Ishikawa (cell line): Measurements from ENCODE around the gene POLR1E.

Experiments used
- EGR1 ChIP-seq: IDR thresholded peaks from 2 replicates; pipeline ENCODE4 v1.6.1; 2012
- EP300 ChIP-seq: IDR thresholded peaks from 2 replicates; pipeline ENCODE4 v1.6.1; 2012; ENCODE audit warnings: borderline replicate concordance
- MAX ChIP-seq: IDR thresholded peaks from 2 replicates; pipeline ENCODE4 v1.6.1; 2012
- TEAD4 ChIP-seq: IDR thresholded peaks from 2 replicates; pipeline ENCODE4 v1.6.1; 2012
- USF1 ChIP-seq: IDR thresholded peaks from 2 replicates; pipeline ENCODE4 v1.6.1; 2012
- YY1 ChIP-seq: IDR thresholded peaks from 2 replicates; pipeline ENCODE4 v1.6.1; 2012; ENCODE audit warnings: low read depth

- TF ChIP-seq EGR1 (no peak), YY1 (no peak), EP300 (no peak), TEAD4 (no peak), MAX (no peak), USF1 (no peak)
Measured at GRCh38 chr9:37445832-37446231, 39.9 kb upstream of the POLR1E start.
